ENCODE measurements around the gene TRPV4.

GRCh38 chr12:109841356-109841755, 8.2 kb upstream of the TRPV4 start:
- TF ChIP-seq EZH2 (IDR thresholded peaks at IDR 0.05; ENCODE audit: borderline replicate concordance, insufficient read depth, low read length, poor library complexity, severe bottlenecking) (no peak), CTCF (IDR thresholded peaks at IDR 0.05; ENCODE audit: poor library complexity, severe bottlenecking) (no peak), RAD21 (conservative IDR thresholded peaks at IDR 0.05) (no peak), SMC3 (conservative IDR thresholded peaks at IDR 0.05; ENCODE audit: poor library complexity) (no peak)
